HG03432 (cell line): ENCODE data around the gene SATB1.
"Not testable (repeated sequence)": the region's sequence is repeated elsewhere in the genome, so short reads cannot be mapped to it uniquely, and the experiment has no call there.

Experiments used
- ATAC-seq: cut with Tn5 transposase; IDR thresholded peaks from one replicate; pipeline ENCODE4 v1.9.1; 2021; ENCODE audit warnings: mild to moderate bottlenecking, moderate library complexity; ENCODE audit not compliant: unreplicated experiment

Gene SATB1

DNA sequence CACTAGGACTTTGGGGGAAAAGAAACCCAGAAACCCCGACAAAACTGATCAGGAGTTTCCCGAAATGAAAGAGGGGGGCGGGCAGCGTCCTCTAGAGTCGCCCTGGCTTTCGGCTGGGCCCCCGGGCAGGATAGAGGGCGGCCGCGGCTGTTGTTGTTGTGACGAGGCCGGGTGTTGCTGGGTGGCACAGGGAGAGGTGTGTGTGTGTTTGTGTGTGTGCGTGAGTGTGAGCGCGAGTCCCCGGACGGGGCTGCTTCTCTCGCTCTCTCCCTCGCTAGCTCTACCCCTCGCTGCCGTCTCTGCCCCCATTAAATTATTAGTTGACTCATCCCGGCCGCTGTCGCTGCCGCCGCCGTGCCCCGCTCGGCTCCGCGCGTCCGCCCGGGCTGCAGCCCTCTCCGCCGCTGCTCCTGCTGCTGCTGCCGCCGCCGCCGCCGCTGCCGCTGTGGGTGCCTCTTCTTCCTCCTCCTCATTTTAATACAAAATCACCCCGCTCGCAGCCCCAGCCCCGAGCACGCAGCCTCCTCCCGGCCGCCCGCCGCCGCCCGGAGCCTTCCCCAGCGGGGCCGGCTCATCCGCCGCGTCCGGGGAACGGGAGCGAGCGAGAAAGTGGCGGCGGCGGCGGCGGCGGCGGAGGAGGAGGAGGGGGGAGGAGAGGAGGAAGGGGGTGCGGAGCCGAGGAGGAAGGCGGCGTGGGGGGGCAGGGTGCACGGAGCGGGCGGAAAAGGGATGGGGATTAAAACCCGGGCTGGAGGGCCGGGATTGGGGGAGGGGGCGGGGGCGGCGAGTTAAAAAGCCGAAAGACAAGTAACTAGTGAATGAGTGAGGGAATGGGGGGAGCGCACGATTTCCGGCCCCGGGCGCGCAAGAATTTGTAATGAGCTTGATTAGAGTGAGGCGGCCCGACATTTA is at the start of gene SATB1:
TSS of gene SATB1 (minus strand) at position 611 of the 912 bp plus-strand sequence. CDS start 4,372 bp downstream, outside the sequence.
- peak; percentile 60 for ATAC-seq

DNA sequence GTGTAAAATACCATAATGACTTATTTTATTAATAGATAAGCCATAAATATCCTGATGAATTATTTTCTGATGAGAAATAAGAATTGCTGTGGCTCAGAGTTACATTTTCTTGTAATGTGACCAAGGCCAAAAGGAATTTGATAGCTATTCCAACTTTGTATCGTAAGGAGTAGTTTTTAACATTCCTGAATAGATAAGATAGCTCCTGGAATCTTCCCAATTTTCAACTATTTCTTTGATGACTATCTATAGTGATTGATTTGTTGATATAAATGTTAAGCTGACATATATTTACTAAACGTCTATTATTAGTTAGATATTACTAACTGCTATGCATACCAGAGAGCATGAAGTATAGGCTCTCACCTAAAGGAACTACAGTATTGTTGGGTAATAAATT is 49.1 kb upstream of the SATB1 start:
- ATAC-seq: no peak

DNA sequence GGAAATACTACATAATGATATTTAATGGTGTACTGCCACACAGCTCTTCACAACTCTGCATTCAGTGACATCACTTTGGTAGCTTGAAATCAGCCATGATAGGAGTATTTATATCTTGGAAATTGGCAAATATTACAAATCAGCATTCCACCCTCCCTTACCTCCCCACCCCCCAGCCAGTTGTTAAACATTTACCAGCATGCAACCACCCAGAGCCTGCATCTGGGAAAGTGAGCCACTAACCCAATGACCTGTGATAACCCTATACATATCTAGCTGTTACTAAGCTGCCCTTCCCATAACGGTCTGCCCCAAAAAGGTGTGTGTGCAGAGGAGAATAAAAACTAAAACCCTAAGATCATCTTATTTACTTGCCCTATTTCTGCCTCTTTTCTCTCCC is 44.6 kb upstream of the SATB1 start:
- no peak for ATAC-seq

DNA sequence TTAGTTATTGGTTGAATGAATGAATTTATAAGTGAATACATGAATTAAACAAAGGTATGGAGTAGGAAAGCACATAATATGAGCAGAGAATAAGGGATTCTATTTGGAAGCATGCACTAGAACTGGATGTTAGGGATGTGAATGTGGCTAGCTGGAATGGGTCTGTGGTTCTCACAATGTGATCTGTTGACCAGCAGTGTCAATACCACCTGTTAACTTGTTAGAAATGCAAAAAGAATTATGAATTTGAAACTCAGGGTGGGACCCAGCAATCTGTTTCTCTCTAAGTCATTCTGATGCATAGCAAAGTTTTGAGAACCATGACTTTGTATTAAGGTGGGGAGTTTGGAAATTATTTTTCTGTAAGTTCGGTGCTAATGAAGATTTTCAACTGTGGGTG is 41.0 kb upstream of the SATB1 start:
- ATAC-seq: no peak

DNA sequence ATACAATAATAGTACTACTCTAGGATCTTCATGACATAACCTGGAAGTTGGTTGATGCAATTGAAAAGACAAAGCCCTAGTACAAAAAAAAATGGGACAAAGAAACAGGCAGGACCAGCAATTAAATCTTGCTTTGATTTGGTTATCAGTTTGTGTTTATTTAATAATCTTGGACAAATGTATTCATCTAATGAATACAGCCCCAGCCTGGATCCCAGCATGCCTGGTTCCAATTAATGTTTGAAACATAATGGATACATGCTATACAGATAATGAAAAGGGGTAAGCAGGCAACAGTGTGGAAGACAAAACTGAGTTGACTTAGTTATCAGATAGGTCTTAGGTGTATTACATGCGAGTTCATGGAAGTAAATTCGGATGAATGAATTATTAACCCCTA is 29.6 kb upstream of the SATB1 start:
- no peak for ATAC-seq

DNA sequence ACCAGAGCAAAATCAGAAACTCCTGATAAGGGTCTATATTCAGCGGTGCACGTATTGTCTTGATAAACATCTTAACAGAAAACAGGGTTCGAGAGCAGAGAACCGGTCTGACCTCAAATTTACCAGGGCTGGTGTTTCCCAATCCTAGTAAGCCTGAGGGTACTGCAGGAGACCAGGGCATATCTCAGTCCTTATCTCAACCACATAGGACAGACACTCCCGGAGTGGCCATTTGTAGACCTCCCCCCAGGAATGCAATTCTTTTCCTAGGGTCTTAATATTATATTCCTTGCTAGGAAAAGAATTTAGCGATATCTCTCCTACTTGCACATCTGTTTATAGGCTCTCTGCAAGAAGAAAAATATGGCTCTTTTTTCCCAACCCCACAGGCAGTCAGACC is 24.5 kb upstream of the SATB1 start:
- ATAC-seq: not testable (repeated sequence)

DNA sequence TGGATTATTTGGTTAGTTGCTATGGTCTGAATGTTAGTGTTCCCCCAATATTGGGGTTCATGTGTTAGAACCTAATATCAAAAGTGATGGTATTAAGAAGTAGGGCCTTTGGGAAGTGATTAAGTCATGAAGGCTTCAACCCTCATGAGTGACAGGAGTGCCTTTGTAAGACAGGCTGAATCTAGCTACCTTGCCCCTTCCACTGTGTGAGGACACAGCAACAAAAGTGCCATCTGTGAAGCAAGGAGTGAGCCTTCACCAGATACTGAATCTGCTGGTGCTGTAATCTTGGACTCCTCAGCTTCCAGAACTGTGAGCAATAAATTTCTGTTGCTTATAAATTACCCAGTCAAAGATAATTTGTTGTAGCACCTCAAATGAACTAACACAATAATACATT is 22.6 kb upstream of the SATB1 start:
- ATAC-seq: no peak

DNA sequence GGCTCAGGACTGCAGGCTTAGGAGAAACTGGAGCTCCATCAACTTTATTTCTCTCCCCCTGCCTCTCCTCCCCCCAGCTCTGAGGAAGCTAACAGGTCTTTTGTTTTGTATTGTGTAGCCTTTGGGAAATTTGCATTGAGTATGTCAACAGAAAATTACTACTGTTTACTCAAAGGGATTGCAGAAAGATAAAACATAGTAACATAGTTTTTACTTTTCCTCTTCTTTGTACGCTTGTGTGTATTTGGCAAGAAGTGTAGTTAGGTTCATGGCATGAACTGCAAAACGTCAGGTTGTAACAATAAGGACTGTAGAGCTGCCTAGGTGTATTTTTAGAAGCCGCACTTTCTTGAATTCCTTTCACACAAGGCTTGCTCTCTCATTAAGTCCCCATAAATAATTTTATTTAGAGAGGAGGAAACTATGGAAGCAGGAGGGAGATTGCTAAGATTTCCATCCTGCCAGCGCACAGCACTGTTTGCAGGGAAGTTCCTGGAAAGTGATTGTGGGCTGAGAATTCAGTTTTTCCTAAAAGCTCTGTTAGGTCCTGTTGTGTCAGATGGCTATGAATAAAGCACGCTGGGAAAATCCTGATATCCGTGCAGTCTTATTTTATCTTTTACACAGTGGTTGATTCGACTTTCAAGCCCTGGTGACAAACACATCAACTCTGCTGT is 21.1 kb upstream of the SATB1 start:
- no peak for ATAC-seq

DNA sequence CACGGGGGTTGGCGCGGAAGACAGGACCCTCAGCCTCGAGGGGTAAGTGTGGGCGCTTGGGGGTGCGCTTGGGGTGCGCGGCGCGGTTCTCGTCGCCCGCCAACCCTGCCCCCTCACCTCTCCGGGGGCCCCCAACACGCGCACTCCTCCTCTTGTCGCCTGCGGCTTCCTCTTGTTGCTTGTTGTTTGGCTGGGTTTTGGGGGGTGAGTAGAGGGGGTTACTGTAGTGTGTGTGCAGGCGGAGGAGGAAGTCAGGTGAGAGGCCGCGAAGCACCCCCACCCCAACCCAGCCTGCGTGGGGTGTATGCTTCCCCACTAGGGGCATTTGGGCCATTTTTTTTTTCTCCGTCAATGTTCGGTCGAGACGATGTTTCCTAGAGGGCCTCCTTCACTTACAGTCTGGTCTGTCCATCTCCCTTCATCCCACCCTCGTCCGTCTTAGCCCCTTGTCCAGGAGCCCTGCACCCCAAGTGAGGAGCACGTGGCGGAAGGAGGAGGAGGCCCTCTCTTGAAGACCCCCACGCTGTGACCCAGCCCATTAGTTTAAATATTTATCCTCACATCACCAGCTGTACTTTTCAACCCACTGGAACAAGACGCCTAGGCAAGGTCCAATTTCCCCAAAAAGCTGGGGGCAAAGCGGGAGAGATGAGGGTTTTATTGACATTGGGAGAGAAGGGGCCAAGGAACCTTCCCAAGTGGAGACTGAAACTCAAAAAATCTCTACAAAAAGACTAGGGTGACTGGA is 20.4 kb upstream of the SATB1 start:
- ATAC-seq: peak; percentile 24

DNA sequence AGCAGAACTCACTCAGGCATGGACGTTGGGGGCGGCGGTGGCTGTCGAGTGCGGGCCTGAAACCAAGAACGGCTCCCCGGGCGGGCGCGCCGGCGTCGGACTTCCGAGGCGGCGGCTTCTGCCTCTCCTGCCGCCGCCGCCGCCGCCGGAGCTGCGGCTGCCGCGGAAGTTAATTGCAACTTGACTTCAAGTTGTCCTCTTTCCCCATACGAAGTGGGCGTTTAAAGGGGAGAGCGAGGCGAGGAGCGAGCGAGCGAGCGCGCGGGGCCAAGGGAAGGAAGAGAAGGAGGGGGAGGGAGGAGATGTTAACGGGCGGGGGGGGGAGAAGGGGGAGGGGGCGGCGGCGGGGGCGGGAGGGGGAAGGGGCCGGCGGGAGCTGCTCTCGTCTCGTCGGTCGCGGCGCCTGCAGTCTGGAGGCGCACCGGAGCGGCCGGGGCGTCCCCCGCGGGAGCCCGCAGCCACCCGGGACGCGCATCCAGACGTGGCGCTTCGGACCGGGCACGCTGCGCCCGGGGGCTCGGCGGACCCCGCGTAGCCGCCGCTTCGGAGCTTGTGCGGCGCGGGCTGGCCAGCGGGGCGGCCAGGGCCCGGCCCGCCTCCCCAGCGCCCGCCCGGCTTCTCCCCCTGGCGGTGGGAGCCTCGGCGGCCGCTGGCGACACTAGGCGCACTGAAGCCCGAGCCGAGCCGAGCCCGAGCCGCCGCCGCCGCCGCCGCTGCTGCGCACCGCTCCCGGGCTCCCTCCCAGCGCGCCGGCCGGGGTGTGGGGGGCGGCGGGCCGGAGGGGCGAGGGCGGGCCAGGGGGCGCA is 19.7 kb upstream of the SATB1 start:
- ATAC-seq: peak; percentile 97

DNA sequence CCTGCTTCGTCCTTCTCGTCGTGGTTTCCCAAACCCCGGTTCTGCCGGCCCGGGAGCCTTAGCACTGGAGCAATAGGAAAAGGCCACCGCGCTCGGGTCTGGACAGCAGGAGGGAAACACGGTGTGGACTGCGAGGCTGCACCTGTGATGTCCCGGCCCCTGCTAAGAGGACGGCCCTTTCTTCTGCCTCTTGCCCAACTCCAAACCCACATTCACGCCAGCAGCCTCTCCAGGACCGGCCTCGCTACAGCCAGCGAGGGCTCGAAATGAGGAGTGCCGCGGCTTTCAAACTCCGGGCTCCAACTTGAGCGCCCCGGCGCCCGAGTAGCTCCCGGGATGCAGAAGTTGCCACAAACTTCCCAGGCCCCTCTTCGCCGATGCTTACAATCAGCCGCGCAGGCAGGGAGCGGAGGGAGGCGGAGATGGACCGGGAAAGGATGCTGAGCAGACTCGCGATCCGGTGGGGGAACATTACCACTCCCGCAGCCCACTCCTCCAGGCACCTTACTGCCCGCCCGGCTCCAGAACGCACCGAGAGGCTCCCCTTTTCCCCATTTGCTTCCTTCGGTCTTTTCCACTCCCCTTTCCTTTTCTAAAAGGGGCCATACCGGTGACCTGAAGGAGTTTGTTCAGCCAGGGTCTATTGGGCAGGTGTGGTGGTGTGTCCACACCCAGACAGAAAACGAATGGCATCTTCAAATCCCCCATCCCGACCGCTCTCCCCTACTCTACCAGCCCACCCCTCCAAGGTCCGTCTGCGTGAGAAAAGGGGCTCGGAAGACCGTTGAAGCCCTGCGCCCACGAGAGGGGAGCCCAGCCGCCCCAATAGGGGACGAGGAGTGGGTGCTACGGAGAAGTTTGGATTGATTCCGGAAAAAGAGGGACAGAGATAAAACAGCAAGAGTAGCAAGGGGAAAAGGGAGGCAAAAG is 18.8 kb upstream of the SATB1 start:
- ATAC-seq: no peak

DNA sequence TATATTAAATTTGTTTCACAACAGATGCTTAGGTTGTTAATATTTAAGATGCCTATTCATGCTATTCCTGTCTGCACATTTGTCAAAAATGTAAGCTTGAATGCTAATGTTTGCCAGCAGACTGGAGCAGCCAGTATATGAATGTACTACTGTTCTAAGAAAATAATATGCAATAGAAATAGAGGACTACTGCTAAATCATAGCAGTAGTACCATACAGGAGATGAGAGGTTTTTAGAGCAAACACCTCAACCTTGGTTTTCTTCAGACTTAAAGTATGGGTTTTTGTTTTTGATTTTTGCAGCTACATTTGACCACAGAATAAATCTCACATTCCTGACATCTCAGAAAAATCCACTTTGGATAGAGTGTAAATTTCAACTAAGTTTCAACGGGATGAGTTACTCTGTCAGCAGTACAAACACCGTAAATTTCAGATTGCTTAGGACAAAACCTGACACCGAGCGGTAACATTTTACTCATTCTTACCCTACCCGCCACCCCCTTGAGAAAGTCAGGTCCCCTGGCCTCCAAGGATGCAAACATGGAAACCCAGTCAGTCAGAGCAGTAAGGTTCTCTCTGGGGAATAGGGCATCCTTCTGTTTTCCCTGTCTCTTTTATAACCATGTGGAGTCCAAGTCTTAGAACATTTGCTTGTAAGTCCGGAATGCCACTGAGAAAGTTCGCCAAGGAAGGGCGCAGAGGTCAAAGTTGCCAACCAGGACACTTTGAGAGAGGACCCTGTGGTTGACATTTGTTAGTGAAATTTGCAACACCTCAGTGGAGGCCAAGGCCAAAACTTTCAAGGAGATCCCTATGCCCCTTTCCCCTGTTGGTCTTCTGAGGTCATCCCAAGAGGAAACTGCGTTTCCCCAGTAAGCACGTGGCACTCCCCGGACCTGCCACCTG is 17.9 kb upstream of the SATB1 start:
- no peak for ATAC-seq

DNA sequence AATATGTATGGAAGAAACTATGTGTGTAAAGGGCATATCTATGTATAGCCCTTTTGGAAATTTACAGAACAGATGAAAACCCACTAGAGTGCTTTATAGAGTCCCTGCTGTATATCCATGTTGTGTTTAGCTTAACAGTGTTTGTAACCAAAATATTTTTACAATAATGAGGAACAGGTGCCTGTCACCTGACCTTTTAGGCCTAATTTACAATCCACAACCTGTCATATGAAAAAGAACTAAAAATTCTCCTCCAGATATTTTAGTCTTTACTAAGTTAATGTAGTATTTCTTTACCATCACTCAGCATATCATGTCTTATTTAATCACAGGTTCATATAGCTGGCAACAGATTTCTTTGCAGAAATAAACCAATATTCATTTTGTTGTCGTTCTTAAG is 16.4 kb upstream of the SATB1 start:
- no peak for ATAC-seq

DNA sequence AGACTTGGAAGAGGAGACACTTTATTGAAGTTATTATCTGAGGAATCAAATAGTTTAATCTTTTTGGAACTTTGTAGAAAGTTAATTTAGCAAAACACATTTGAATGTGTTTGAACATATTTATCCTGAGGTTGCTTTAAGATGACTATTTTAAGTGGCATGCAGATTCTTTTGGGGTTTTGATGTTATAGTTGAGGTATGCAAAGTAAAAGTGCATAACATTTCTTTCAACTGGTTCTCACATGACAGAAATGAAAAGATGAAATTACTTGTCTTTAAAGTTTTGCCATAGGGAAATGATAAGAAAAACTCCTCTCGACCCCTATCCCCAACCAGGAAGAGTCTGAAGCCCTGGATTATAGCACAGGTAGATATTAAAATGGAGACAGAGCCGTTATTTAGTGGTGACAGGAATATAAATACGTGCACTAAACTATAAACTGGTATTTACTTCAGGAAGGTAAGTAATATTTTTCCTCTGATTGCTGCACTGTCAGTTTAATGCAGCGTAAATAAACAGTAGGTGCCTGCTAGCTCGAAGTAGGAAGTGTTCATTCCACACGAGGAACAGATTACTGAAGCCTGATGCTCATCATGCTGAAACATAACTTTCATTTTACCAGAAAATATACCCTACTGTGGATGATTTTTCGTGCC is 15.1 kb upstream of the SATB1 start:
- ATAC-seq: no peak

DNA sequence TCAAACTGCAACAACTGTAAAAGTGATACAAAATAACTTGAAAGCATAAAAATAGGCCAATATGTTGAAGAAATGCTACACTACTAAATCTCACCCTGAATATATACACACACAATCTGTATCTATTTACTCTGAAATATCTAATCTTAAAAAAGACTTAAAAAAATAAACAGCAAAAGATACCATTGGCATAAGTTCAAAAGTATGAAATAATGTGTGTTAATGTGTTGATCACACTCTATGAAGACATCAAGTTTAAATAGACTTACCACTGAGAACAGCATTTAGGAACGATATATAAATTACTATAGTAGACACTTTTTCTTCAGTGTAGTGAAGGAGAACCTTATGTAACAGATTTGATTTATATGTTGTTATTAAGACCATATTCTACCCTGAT is 14.1 kb upstream of the SATB1 start:
- ATAC-seq: no peak

DNA sequence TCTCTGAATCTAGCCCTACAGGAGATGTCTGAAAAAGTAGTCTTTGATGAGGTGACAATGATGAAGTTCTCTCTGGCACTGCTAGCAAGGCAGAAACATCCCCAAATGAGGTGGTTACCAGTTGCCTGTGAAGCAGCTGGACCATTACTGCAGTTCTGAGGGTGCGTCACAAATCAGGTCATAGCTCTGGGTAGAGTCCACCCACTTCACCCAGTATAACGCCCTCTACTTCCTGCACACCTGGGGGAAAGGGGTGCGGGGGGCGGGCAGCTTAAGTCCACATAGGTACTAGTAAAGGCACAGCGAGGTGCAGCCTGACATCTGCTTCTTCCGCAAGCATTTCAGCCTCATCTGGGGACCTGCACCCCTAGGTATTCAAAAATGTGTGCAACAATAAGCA is 13.4 kb upstream of the SATB1 start:
- no peak for ATAC-seq

DNA sequence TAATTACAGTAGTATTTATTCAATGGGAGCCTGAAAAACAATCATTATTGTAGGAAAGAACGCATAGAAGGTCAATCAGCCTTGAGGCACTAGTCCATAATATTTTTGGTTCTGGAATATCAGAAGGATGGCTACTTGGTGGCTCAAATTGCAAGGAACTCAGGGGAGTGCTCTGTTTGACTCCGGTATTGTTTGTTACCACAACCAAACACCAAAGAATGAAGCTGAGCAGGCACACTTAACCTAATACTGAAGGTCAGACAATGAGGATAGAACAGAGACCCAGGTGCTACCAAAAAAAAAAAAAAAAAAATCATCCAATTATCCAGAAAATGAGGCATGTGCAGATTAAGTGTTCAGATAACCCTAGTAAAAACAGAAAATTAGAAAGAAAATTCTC is 11.1 kb upstream of the SATB1 start:
- no peak for ATAC-seq

DNA sequence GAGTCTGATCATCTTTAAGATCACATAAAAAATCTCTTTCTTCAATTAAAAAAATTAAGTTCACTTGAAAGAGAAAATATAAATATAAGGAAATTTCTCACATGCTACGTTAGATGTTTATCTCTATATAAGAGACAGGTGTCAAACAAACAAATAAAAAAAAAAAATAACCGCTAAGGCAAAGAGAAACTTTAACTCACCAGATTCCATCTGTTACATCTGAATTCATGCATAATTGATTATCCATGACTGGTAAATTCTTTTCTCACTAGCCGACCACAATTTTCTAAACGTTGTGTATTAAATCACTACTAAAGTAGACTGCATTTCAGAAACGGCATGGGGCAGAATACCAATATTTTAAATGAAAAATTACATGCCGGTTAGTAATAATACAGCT is 9.6 kb upstream of the SATB1 start:
- ATAC-seq: no peak
